Measurements from ENCODE around the gene TK2.

TK2 gene

GRCh38 chr16:66539623-66540469 lies 10.1 kb downstream of the TK2 start:
- ChIA-PET CTCF (interaction anchor here (1.0 kb wide), 1 partner anchor 12 kb away, joined by 4 read pairs; the partner anchor contains the start of gene CKLF), POLR2A (interaction anchor here (0.8 kb wide), 1 partner anchor 14 kb away, joined by 3 read pairs; no protein-coding TSS in a partner anchor)
- H3K4me3 ChIP-seq (ENCODE audit: low read depth, low read length), result no peak overlapping the region
- TF ChIP-seq, protein P1, sequence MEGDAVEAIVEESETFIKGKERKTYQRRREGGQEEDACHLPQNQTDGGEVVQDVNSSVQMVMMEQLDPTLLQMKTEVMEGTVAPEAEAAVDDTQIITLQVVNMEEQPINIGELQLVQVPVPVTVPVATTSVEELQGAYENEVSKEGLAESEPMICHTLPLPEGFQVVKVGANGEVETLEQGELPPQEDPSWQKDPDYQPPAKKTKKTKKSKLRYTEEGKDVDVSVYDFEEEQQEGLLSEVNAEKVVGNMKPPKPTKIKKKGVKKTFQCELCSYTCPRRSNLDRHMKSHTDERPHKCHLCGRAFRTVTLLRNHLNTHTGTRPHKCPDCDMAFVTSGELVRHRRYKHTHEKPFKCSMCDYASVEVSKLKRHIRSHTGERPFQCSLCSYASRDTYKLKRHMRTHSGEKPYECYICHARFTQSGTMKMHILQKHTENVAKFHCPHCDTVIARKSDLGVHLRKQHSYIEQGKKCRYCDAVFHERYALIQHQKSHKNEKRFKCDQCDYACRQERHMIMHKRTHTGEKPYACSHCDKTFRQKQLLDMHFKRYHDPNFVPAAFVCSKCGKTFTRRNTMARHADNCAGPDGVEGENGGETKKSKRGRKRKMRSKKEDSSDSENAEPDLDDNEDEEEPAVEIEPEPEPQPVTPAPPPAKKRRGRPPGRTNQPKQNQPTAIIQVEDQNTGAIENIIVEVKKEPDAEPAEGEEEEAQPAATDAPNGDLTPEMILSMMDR (IDR thresholded peaks at IDR 0.05; ENCODE audit: insufficient read depth, low read length, missing control alignments), result no peak
- DNase-seq (ENCODE audit: low read depth, low spot score), result no peak

GRCh38 chr16:66538910-66539309 lies 11.0 kb downstream of the TK2 start:
- ChIA-PET POLR2A (no interaction called here), CTCF (interaction anchor here (1.0 kb wide), 1 partner anchor 13 kb away, joined by 4 read pairs; the partner anchor contains the start of gene CKLF)
- DNase-seq (ENCODE audit: low read depth, low spot score), result no peak
- TF ChIP-seq, protein P1 (IDR thresholded peaks at IDR 0.05; ENCODE audit: insufficient read depth, low read length, missing control alignments), result no peak
- H3K4me3 ChIP-seq (ENCODE audit: low read depth, low read length), result no peak overlapping the region

DNA sequence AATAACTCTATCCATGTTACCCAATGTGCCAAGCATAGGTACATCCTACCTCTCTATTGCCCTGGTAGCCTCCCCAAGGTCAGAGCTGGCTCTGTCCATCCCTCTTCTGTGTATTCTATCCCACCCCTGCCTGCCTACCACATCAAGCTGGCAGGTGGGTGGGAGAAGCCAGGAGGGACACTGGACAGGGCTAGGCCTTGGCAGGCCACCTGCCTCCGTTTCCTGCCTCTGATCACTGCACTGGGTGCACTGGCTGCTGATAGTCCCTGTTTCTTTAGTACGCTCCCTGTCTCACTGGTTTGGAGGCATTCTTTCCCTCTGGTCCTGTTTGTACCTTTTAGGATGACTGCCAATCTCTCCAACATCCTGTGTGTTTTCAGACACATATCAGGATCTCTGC lies 12.7 kb downstream of the TK2 start:
- POLR2A ChIA-PET, result no interaction called here
- no peak overlapping the region for H3K4me3 ChIP-seq (ENCODE audit: low read depth, low read length)
- DNase-seq (ENCODE audit: low read depth, low spot score), result no peak
- CTCF ChIA-PET, result no interaction called here
- TF ChIP-seq, protein P1 (IDR thresholded peaks at IDR 0.05; ENCODE audit: insufficient read depth, low read length, missing control alignments), result no peak

GRCh38 chr16:66536525-66536924 lies 13.4 kb downstream of the TK2 start:
- ChIA-PET CTCF (no interaction called here), POLR2A (no interaction called here)
- H3K4me3 ChIP-seq (ENCODE audit: low read depth, low read length), result no peak overlapping the region
- DNase-seq (ENCODE audit: low read depth, low spot score), result no peak
- TF ChIP-seq, protein P1 (IDR thresholded peaks at IDR 0.05; ENCODE audit: insufficient read depth, low read length, missing control alignments), result no peak

DNA sequence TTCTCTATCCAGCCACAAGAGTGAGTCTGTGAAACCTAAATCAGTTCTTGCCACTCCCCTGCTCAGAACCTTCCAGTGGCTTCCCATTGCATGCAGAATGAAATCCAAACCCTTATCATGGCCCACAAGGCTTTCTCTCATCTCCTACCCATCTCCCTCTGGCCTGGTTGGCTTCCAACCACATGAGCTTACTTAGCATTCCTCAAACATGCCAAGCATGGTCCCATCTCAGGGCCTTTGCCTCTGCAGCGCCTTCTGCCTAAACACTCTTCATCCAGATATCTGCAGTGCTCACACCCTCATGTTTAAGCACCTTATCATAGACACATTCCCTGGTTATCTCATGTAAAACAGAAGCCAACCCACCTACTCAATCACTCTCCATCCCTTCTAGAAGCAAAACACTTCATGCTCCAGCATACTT lies 15.5 kb downstream of the TK2 start:
- DNase-seq (ENCODE audit: low read depth, low spot score), result no peak
- ChIA-PET POLR2A (no interaction called here), CTCF (interaction anchor here (0.6 kb wide), 1 partner anchor 14 kb away, joined by 3 read pairs; no protein-coding TSS in a partner anchor)
- no peak overlapping the region for H3K4me3 ChIP-seq (ENCODE audit: low read depth, low read length)
- TF ChIP-seq, protein P1 (IDR thresholded peaks at IDR 0.05; ENCODE audit: insufficient read depth, low read length, missing control alignments), result no peak

DNA sequence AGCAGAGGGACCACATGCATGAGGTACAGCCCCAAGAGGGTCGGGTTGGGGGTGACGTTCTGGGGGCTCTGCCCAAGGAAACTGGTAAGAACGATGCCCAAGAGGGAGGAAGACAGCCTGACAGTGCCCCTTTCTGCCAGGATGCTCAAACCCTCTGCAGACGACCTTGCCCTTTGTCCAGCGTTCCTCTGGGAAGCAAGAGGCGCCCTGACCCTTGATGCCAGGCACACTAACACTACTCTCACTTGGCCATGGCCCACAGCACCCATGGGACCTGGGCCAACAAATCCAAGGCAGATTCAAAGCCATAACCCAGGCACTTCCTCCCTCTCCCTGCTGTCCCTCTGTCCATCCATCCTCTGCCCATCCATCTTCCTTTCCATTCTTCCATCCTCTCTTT lies 20.4 kb downstream of the TK2 start:
- TF ChIP-seq, protein P1 (IDR thresholded peaks at IDR 0.05; ENCODE audit: insufficient read depth, low read length, missing control alignments), result no peak
- DNase-seq (ENCODE audit: low read depth, low spot score), result no peak
- no peak overlapping the region for H3K4me3 ChIP-seq (ENCODE audit: low read depth, low read length)
- POLR2A ChIA-PET, result no interaction called here
- CTCF ChIA-PET, result no interaction called here

Measured in AG04449 (cell line).